ENCODE results near the gene REXO5. TPM values are rescaled to one million over a fixed set of nuclear protein-coding genes. Genes with fewer than 3 reads are reported as not detected.
"Not testable (repeated sequence)": the region's sequence is repeated elsewhere in the genome, so short reads cannot be mapped to it uniquely, and the experiment has no call there.

Gene REXO5
- total RNA-seq, 1 experiment from 2014 or later = 17.2 TPM

DNA sequence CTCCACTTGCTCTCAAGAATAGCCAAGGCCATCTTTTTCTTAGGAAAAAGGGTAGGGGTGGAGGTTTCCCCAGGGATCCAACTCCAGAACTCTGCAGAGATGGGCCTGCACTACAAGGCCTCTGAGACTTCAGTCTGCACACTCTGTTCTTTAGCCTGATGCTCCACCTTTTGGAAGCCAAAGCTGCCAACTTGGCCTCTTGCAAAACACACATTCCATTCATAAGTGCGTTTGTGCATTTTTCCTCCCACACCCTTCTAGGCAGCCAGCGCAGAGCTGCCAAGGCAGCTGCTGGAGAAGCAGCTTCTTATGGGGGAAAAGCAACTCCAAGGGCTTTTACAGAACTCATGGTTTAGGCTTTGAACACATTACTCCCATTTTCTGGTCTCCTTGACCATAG lies 45.3 kb downstream of the REXO5 start:
- H3K27ac ChIP-seq = no peak overlapping the region
- H3K4me1 ChIP-seq = no peaks in the 10 kb centered on the region
- H3K36me3 ChIP-seq = peaks cover 17% of the 10 kb centered on the region
- no peaks in the 10 kb centered on the region for H3K9me3 ChIP-seq (replicated peaks)
- H3K27me3 ChIP-seq = no peaks in the 10 kb centered on the region
- H3K4me3 ChIP-seq = no peak overlapping the region
- DNase-seq = no peak

DNA sequence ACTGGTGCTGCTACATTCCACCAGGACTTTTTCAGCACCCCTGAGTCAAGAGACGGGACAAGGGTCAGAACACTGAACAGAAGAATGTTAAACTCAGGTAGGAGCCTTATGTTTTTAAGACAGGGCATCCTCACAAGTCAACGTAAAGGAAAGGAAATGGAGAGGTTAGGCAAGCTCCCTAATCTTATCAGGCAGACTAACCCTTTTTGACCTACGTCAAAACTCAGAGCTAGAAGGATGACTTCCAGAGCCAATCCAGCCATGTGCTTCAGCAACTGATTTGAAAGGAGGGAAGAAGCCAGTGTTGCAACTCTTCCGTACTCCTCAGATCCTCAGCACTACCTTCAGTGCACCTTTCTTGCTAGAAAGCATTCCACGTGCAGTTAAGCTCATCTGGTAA lies 46.8 kb downstream of the REXO5 start:
- DNase-seq = no peak
- H3K9me3 ChIP-seq (replicated peaks) = no peaks in the 10 kb centered on the region
- H3K4me1 ChIP-seq = no peaks in the 10 kb centered on the region
- H3K4me3 ChIP-seq = no peak overlapping the region
- no peaks in the 10 kb centered on the region for H3K27me3 ChIP-seq
- H3K27ac ChIP-seq = no peak overlapping the region
- peaks cover 14% of the 10 kb centered on the region for H3K36me3 ChIP-seq

DNA sequence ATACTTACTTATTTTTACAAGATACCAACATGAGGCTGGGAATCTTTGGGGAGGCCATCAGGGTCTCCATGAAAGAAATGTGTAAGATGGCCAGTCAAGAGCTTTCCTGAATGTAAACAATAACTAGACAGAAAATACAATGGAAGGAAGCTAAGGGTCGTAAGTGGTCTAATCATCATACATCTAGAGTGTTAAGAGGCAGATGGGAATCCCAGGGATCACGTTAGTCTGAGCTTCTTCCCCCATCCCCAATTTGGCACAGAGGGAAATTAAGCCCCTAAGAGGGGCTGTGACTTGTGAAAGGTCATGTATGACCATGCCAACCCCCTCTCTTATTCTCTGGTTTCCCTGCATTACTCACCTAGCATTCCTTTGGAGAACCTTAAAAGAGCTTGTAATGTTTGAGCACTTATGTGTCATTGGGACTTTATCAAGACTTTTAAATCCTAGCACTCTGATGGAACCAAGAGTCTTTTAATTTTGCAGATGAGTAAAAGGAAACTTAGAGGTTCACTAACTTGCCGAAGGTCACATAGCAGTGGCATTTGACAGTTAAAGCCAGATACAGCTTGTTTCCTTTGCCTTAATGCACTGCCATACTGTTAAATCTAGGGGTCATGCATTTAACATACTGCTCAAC lies 47.8 kb downstream of the REXO5 start:
- H3K4me3 ChIP-seq = no peak overlapping the region
- H3K27me3 ChIP-seq = no peaks in the 10 kb centered on the region
- H3K4me1 ChIP-seq = no peaks in the 10 kb centered on the region
- peaks cover 14% of the 10 kb centered on the region for H3K36me3 ChIP-seq
- no peaks in the 10 kb centered on the region for H3K9me3 ChIP-seq (replicated peaks)
- H3K27ac ChIP-seq = no peak overlapping the region
- no peak for DNase-seq

DNA sequence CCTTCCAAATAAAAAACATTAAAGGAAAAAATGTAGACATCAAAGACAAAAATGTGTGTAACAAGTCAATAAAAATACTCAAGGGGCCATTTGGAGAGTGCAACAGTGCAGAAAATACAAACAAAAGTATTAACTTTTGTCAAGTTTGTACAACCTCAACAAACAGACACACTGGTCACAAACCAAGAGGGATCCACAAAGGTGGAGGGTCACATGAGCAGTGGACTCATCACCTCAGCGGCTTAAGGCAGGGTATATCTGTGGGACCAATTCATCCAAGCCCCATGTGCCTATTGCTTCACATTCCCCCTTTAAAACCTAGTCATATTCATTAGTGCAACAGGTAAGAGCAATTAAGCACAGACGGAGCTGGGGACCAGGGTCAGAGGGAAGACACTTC lies 48.6 kb downstream of the REXO5 start:
- peaks cover 14% of the 10 kb centered on the region for H3K36me3 ChIP-seq

DNA sequence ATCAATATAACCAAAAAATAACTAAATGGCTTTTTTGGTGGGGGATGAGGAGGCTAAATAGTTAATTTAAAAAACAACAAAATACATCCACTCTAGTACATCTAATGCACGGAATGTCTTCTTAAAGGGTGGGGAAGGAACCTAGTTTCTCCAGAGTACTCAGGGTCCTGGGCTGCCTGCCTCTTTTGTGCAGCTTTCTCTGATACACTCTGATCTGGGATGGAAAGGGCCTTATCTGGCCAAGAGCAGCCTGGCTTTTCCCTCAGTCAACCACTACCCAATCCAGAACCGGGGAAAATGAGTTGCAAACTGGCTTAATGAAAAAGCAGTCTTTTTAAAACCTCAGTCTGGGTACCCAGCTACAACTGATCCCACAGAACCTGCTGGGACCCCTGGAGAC lies 51.0 kb downstream of the REXO5 start:
- Histone ChIP-seq H3K9me3 (replicated peaks) (no peaks in the 10 kb centered on the region), H3K4me1 (no peaks in the 10 kb centered on the region), H3K4me3 (no peak overlapping the region), H3K27ac (no peak overlapping the region), H3K36me3 (peaks cover 7% of the 10 kb centered on the region), H3K27me3 (no peaks in the 10 kb centered on the region)
- DNase-seq = no peak

More for the DNA sequence above, 48.6 kb downstream of the REXO5 start:
- Histone ChIP-seq H3K4me1 (no peaks in the 10 kb centered on the region), H3K27me3 (no peaks in the 10 kb centered on the region), H3K4me3 (no peak overlapping the region), H3K9me3 (replicated peaks) (no peaks in the 10 kb centered on the region), H3K27ac (no peak overlapping the region)
- no peak for DNase-seq

DNA sequence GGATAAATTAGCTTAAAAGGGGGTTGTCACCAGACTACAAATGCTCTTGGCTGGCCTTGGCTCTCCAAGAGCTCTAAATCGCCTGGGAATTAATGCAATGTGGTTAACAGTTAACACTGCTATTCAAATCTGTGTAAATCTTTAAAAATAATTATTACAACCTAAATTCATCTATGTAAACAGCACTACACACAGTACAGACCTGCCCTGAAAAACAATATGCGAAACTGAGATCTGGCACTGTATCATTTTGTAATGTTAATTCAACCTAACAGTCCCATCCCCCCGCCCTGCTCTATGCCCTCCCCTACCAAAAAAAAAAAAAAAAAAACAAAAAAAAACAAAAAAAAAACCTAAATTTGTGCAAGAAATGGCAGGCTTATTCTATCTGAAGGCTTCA lies 52.9 kb downstream of the REXO5 start:
- Histone ChIP-seq H3K9me3 (replicated peaks) (no peaks in the 10 kb centered on the region), H3K36me3 (peaks cover 7% of the 10 kb centered on the region), H3K4me1 (no peaks in the 10 kb centered on the region), H3K27ac (no peak overlapping the region), H3K4me3 (no peak overlapping the region), H3K27me3 (no peaks in the 10 kb centered on the region)
- DNase-seq = no peak

DNA sequence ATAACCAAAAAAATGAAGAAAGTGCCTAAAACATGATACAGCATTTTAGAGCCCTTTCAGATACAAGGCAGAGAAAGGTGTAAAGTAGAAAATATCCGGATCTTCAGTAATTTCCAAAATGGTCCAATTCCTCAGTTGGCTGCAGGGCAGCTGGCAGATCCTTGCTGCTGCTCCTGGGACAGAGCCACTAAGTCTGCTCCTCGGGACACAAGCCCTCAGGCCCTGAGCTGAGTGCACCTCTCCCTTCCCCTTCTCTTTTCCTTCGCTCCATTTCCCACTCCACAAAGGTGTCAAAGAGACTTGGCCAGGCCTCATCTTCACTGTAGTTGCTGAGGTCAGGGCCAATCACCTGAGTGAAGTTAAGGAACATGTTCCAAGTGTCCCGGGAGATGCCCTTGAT lies 53.4 kb downstream of the REXO5 start:
- H3K9me3 ChIP-seq (replicated peaks) = no peaks in the 10 kb centered on the region
- no peak for DNase-seq

DNA sequence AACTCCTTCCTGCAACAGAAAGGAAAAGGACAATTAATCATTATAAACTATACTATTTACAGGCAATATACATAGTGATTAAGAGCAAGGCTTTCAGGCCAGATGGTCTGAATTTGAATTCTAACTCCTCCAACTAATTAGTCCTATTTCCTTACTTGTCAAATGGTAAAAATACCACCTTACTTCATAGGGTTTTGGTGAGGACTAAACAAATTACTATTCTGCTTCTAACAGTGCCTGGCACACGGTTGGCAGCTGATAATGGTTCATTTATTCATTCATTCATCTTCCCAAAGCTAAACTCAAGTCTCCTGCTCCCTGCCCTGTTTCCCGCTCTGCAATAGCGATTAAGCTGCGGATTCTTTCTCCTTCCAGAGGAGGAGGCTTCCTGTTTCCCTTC lies 54.0 kb downstream of the REXO5 start:
- H3K36me3 ChIP-seq = peaks cover 7% of the 10 kb centered on the region
- no peak for DNase-seq

More for the DNA sequence above, 53.4 kb downstream of the REXO5 start:
- peaks cover 7% of the 10 kb centered on the region for H3K36me3 ChIP-seq
- H3K27me3 ChIP-seq = no peaks in the 10 kb centered on the region
- peaks cover 2% of the 10 kb centered on the region; the same call in 1 of the 2 replicates for H3K4me1 ChIP-seq
- H3K4me3 ChIP-seq = no peak overlapping the region
- no peak overlapping the region for H3K27ac ChIP-seq

DNA sequence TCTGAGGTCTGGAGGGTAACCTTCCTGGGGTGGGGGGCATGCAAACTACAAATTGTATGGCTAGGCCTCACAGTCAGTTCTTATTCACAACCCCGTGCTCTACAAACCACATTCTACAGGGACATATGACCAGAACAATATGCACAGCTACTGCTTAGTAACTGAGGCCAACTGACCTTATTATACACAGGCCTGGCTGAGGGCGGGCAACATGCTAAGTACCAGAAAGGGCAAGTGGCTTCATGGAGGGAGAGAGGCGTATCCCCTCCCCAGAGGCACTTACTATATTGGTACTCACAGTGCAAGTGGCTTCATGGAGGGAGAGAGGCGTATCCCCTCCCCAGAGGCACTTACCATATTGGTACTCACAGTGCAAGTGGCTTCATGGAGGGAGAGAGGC lies 54.7 kb downstream of the REXO5 start:
- DNase-seq; H3K27ac ChIP-seq; H3K4me3 ChIP-seq; H3K27me3 ChIP-seq; H3K9me3 ChIP-seq (replicated peaks); H3K36me3 ChIP-seq: not testable (repeated sequence)
- peaks cover 14% of the 10 kb centered on the region for H3K4me1 ChIP-seq

More for the DNA sequence above, 54.0 kb downstream of the REXO5 start:
- no peaks in the 10 kb centered on the region for H3K27me3 ChIP-seq
- H3K9me3 ChIP-seq (replicated peaks) = no peaks in the 10 kb centered on the region
- peaks cover 8% of the 10 kb centered on the region for H3K4me1 ChIP-seq
- no peak overlapping the region for H3K4me3 ChIP-seq
- H3K27ac ChIP-seq = no peak overlapping the region

DNA sequence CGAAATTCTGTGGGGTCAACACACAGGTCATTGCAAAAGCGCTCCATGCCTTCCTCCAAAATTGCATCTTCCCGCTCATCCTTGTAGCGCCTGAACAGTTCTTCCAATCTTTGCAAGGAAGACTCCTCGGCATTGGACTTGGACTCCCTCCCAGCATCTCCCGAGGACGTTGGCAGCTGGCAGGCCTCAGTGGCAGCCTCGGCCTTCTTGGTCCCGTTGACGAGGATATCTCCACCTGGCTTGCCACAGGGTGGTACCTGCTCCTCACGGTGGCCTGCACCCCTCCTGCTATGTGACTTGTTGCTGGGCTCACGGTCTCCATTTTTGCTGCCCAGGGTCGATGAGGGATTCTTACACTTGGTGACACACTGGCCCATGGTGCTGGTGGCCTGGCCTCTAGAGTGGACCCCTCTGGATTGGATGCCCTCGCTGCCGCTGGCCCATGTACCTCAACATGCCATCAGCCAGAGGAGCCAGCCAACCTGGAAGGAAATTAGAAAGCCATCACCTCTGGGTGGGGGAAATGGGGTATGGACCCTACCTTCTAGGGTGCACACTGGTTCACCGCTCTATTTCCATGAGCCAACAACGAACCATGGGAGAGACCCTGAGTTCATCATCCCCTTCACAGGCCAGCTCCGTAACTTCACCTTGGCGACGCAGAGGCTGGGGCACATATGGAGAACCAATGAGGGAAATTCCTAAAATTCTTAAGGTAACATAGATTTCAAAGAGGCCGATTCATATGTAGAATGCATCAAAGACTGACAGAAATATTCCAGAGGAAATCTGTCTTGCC lies 56.0 kb downstream of the REXO5 start:
- no peak for DNase-seq
- Histone ChIP-seq H3K4me1 (peaks cover 24% of the 10 kb centered on the region), H3K4me3 (no peak overlapping the region), H3K27ac (no peak overlapping the region), H3K9me3 (replicated peaks) (no peaks in the 10 kb centered on the region), H3K27me3 (no peaks in the 10 kb centered on the region), H3K36me3 (peaks cover 7% of the 10 kb centered on the region)

DNA sequence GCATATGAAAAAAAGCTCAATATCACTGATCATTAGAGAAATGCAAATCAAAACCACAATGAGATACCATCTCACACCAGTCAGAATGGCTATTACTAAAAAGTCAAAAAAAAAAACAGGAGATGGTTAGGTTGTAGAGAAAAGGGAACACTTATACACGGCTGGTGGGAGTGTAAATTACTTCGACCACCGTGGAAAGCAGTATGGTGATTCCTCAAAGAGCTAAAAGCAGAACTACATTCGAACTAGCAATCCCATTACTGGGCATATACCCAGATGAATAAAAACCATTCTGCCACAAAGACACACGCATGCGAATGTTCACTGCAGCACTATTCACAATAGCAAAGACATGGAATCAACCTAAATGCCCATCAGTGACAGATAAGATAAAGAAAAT lies 58.0 kb downstream of the REXO5 start:
- peak overlapping the region; percentile 89; the same call in 1 of the 2 replicates for H3K27ac ChIP-seq
- not testable (repeated sequence) for H3K27me3 ChIP-seq

DNA sequence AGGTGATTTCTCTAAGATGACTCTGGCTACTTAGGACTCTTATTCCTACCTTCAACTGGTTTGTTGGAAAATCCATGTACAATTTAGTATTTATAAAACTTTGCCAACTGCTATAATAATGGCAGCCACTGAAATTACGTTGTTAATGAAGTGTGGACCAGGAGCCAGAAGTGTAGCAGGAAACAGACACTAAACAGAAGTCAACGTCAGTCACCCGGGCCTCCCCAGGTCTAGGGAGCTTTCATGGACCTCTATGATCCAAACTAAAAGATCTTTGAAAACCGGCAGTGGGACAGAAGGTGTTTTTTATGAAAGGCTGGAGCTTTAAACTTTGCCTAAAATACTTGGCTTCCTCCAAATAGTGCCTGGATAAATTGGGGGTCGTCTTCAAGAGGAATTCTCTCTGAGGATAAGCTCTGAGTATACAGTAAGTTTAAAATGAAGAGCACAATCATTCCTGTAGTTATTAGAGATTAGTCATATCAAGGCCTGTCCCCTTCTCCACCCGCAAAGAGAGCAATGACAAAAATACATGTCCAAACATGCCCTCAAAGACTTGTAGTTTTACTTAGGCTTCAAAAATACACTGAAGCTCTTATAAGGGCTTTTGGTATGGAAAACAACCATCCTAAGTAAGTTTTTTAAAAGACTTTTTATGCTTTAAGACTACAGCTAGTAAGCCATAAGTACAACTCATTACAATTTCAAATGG lies 59.2 kb downstream of the REXO5 start:
- Histone ChIP-seq H3K4me1 (peaks cover 24% of the 10 kb centered on the region), H3K9me3 (replicated peaks) (no peaks in the 10 kb centered on the region), H3K27ac (peak overlapping the region; percentile 89), H3K27me3 (no peaks in the 10 kb centered on the region), H3K36me3 (no peaks in the 10 kb centered on the region), H3K4me3 (peak overlapping the region; percentile 6; the same call in 1 of the 2 replicates)
- DNase-seq = peak; percentile 60 to 74

More for the DNA sequence above, 58.0 kb downstream of the REXO5 start:
- H3K4me3 ChIP-seq; H3K9me3 ChIP-seq (replicated peaks); H3K36me3 ChIP-seq; DNase-seq: not testable (repeated sequence)
- peaks cover 24% of the 10 kb centered on the region for H3K4me1 ChIP-seq

DNA sequence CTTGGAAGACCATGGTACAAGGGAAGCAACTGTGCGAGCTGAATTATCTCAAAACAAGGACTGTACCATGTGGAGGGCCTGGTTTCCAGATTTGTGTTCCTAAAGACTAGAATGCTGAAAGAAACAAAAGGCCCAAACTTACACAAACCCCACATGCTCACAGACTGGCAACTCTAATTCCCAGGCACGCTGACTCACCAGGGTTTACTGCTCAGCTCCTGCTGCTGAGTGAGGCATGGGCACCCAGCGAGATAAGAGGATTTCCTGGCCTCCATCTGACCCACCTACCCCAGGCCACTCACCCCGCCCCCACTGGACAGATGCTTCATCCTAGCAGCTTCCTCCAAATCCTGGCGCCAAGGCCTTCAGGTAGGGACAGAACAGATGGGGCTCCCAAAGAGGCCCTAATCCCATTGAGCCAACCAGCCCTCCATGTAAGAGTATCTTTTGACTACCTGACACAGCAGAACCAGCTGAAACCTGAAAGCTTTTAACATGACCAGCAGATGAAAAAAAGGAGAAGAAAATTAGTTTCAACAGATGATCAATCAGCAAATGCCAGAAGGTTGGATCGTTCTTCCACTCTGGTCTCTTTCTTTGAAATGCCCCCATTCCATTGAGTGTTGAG lies 59.9 kb downstream of the REXO5 start:
- H3K27me3 ChIP-seq = no peaks in the 10 kb centered on the region
- no peak overlapping the region for H3K4me3 ChIP-seq
- peak; percentile 80 to 83 for DNase-seq
- H3K9me3 ChIP-seq (replicated peaks) = no peaks in the 10 kb centered on the region
- peaks cover 24% of the 10 kb centered on the region for H3K4me1 ChIP-seq
- H3K36me3 ChIP-seq = no peaks in the 10 kb centered on the region
- peak overlapping the region; percentile 89 for H3K27ac ChIP-seq

DNA sequence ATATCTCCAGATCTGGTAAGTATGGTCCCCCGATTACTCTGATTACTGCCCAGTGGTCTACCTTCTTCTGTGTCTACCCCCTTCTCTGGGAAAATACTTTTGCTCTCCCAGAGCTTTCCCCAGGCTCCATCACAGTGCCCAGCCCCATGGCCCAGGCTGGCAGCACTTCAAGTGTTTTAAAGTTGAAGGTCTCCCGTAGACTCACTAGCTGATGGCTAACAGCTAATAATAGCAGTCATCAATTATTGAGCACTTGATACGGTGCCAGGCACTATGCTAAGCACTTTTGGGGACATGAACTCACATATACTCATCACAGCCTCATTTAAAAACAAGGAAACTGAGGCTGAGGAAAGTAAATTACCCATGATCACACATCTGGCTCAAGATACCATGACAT lies 60.5 kb downstream of the REXO5 start:
- Histone ChIP-seq H3K9me3 (replicated peaks) (no peaks in the 10 kb centered on the region), H3K4me1 (peaks cover 24% of the 10 kb centered on the region), H3K27me3 (no peaks in the 10 kb centered on the region), H3K36me3 (no peaks in the 10 kb centered on the region), H3K27ac (peak overlapping the region; percentile 89), H3K4me3 (no peak overlapping the region)
- DNase-seq = no peak

DNA sequence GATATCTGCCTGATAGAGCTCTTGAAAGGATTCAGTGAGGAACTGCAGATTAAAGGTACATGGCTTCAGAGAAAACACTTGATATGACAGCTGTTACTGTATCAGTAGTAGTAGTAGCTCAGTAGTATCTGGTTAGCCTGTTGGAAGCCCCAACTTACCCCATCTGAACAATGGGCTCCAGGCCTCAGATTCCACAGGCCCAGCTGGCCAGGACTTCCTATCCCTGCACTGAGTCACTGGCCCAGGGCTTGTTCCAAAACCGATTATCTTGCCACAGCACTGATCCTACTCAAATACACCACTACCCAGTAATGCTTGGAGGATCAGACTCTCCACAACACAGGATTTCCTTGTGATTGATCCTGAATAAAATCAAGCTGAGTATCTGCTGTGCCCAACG lies 61.3 kb downstream of the REXO5 start:
- H3K4me1 ChIP-seq = peaks cover 24% of the 10 kb centered on the region
- no peaks in the 10 kb centered on the region for H3K27me3 ChIP-seq
- no peak for DNase-seq
- H3K4me3 ChIP-seq = no peak overlapping the region
- no peak overlapping the region for H3K27ac ChIP-seq
- no peaks in the 10 kb centered on the region for H3K36me3 ChIP-seq
- H3K9me3 ChIP-seq (replicated peaks) = no peaks in the 10 kb centered on the region

Data from SJCRH30 (cell line).